PC-9 (cell line): Measurements from ENCODE around the gene IL23R. TPM values are rescaled to one million over a fixed set of nuclear protein-coding genes. Genes with fewer than 3 reads are reported as not detected.

Source experiments
- BruUV-seq: library from RNA; stranded (reverse); fragments of 400-500 nt; replicated peaks from 2 replicates; lab custom pipeline; 2021; lab: Mats Ljungman, UMichigan
- CTCF ChIA-PET: fragments of 300-600 bp; sonication (Branson Sonifier 250); formaldehyde crosslinking; loops from one replicate; lab custom pipeline; 2022; ENCODE audit warnings: antibody characterized with exemption; lab: Charles Lee
- POLR2A ChIA-PET: fragments of 300-600 bp; sonication (Branson Sonifier 250); formaldehyde crosslinking; loops from one replicate; lab custom pipeline; 2022; ENCODE audit warnings: antibody characterized with exemption; ENCODE audit not compliant: unreplicated experiment; lab: Charles Lee
- DNase-seq, 2 experiments: peaks; one replicate each; pipeline versions ENCODE4 v3.0.0 to v3.0.0-alpha.2; 2015 to 2022; ENCODE audit warnings: mixed read lengths in 1 of 2
- H2AFZ ChIP-seq: fragments of 200-600 bp; sonication (generic); 2 replicates; pipeline ENCODE4 v1.8.1; 2017; ENCODE audit warnings: antibody characterized with exemption
- H3F3A ChIP-seq: fragments of 200-600 bp; sonication (generic); 2 replicates; pipeline ENCODE4 v1.8.1; 2017; ENCODE audit warnings: antibody characterized with exemption, mild to moderate bottlenecking, low read depth; ENCODE audit not compliant: insufficient read depth
- H3K27ac ChIP-seq: fragments of 200-600 bp; sonication (generic); 2 replicates; pipeline ENCODE4 v1.6.1; 2016; ENCODE audit warnings: mixed run types
- H3K27me3 ChIP-seq: fragments of 200-600 bp; sonication (generic); 2 replicates; pipeline ENCODE4 v1.6.1; 2016; ENCODE audit warnings: low read depth, mixed run types; ENCODE audit not compliant: insufficient read depth
- H3K36me3 ChIP-seq: fragments of 200-600 bp; sonication (generic); 2 replicates; pipeline ENCODE4 v1.6.1; 2016; ENCODE audit warnings: low read depth, mixed run types
- H3K4me1 ChIP-seq: fragments of 200-600 bp; sonication (generic); replicated peaks from 2 replicates; pipeline ENCODE4 v1.6.1; 2016; ENCODE audit warnings: mixed run types; ENCODE audit not compliant: insufficient read depth
- H3K4me2 ChIP-seq: fragments of 200-600 bp; sonication (generic); 2 replicates; pipeline ENCODE4 v1.6.1; 2017; ENCODE audit warnings: mixed run types
- H3K4me3 ChIP-seq: fragments of 200-600 bp; sonication (generic); 2 replicates; pipeline ENCODE4 v1.6.1; 2016; ENCODE audit warnings: mixed run types
- H3K79me2 ChIP-seq: fragments of 200-600 bp; sonication (generic); 2 replicates; pipeline ENCODE4 v1.6.1; 2017; ENCODE audit warnings: low read depth, mixed run types
- H3K9me2 ChIP-seq: fragments of 200-600 bp; sonication (generic); 2 replicates; pipeline ENCODE4 v1.8.1; 2017; ENCODE audit warnings: mild to moderate bottlenecking; ENCODE audit not compliant: insufficient read depth
- H3K9me3 ChIP-seq: fragments of 200-600 bp; sonication (generic); 2 replicates; pipeline ENCODE4 v1.8.1; 2016; ENCODE audit warnings: low read depth; ENCODE audit not compliant: insufficient read depth
- H4K20me1 ChIP-seq: fragments of 200-600 bp; sonication (generic); 2 replicates; pipeline ENCODE4 v1.8.1; 2017; ENCODE audit not compliant: insufficient read depth
- EZH2 ChIP-seq: fragments of 200-600 bp; sonication (generic); IDR thresholded peaks from 2 replicates; pipeline ENCODE4 v1.8.0; 2017; ENCODE audit warnings: antibody characterized with exemption, low read depth
- intact Hi-C: fragments of 100-400 bp; cut with micrococcal nuclease; formaldehyde crosslinking; loops from one replicate; pipeline ENCODE4 v1.10.0; 2022; ENCODE audit not compliant: unreplicated experiment
- total RNA-seq: library from RNA; stranded (reverse); gene quantifications from 2 replicates; pipeline ENCODE4 v1.2.3, GENCODE V29; 2021
- TF ChIP-seq, protein P1 (sequence below): fragments of 200-600 bp; sonication (generic); conservative IDR thresholded peaks from 2 replicates; pipeline ENCODE4 v1.6.1; 2017; ENCODE audit warnings: mixed run types, antibody characterized with exemption, mild to moderate bottlenecking, moderate library complexity

Gene IL23R
- total RNA-seq, 1 experiment from 2014 or later: not detected

DNA sequence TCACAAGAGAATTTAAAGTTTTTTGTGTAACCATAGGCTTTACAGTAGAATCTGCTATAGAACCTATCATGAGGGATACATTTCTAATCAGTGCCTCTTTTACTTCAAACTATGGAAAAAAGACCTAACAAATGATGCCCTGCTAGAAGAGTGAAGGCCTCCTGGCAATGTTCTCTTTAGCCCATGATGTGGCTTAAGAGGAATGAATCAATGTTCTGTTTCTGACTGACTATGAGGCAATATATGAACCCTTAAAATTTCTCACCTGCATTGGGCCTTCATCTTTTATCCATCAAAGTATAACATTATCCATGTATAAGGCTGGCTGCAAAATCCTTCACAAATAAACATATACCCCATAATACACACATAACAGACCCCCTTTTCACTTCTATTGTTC, 75.8 kb downstream of the IL23R start:
- CTCF ChIA-PET: no interaction called here
- Histone ChIP-seq H2AFZ (no peak overlapping the region), H4K20me1 (no peaks in the 10 kb centered on the region), H3K27me3 (no peaks in the 10 kb centered on the region), H3K79me2 (no peaks in the 10 kb centered on the region), H3K4me1 (no peaks in the 10 kb centered on the region), H3K4me2 (no peak overlapping the region), H3K27ac (no peak overlapping the region), H3K9me3 (no peaks in the 10 kb centered on the region), H3K4me3 (no peak overlapping the region), H3F3A (no peaks in the 10 kb centered on the region), H3K9me2 (no peaks in the 10 kb centered on the region), H3K36me3 (no peaks in the 10 kb centered on the region)
- intact Hi-C loops: no loop called here
- no peak for TF ChIP-seq EZH2
- TF ChIP-seq, protein P1, sequence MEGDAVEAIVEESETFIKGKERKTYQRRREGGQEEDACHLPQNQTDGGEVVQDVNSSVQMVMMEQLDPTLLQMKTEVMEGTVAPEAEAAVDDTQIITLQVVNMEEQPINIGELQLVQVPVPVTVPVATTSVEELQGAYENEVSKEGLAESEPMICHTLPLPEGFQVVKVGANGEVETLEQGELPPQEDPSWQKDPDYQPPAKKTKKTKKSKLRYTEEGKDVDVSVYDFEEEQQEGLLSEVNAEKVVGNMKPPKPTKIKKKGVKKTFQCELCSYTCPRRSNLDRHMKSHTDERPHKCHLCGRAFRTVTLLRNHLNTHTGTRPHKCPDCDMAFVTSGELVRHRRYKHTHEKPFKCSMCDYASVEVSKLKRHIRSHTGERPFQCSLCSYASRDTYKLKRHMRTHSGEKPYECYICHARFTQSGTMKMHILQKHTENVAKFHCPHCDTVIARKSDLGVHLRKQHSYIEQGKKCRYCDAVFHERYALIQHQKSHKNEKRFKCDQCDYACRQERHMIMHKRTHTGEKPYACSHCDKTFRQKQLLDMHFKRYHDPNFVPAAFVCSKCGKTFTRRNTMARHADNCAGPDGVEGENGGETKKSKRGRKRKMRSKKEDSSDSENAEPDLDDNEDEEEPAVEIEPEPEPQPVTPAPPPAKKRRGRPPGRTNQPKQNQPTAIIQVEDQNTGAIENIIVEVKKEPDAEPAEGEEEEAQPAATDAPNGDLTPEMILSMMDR: no peak
- POLR2A ChIA-PET: no interaction called here
- no TSS peak for BruUV-seq
- DNase-seq: no peak

DNA sequence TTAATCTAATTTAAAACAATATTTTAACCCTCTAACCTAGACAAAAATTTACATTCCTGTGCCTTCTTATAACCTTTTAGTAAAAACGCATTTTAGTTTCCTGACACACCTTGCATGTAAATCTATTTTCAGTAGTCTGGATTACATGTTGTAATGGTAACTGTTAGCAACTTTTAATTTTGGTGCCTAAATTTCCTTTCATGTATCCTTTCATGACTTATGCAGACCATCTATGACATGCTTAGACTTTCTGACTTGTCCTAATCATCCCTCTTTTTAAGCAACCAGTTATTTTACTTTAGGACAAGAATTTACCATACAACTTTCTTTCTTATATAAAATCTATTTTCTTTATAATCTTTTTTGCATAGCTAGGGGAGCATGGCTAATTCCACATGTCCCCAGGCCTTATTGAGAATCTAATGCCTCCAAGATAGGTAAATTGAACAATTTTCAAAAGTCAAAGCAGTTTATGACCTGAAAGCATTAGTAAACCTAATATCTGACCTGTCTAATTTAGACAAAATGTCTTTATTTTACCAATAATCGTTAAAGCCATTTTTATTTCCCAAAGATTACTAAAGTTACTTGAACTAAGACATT, 83.9 kb downstream of the IL23R start:
- no TSS peak for BruUV-seq
- peaks cover 21% of the 10 kb centered on the region for H3K9me3 ChIP-seq
- no peaks in the 10 kb centered on the region for H3F3A ChIP-seq
- H3K79me2 ChIP-seq: no peaks in the 10 kb centered on the region
- H3K4me3 ChIP-seq: no peak overlapping the region
- no peak overlapping the region for H2AFZ ChIP-seq
- POLR2A ChIA-PET: no interaction called here
- H3K4me1 ChIP-seq: no peaks in the 10 kb centered on the region
- DNase-seq: no peak
- no peaks in the 10 kb centered on the region for H3K36me3 ChIP-seq
- no peaks in the 10 kb centered on the region for H3K9me2 ChIP-seq
- no peak overlapping the region for H3K4me2 ChIP-seq
- no peaks in the 10 kb centered on the region for H4K20me1 ChIP-seq
- TF ChIP-seq, protein P1: no peak
- no peak for TF ChIP-seq EZH2
- H3K27ac ChIP-seq: no peak overlapping the region
- intact Hi-C loops: no loop called here
- no peaks in the 10 kb centered on the region for H3K27me3 ChIP-seq
- CTCF ChIA-PET: no interaction called here

DNA sequence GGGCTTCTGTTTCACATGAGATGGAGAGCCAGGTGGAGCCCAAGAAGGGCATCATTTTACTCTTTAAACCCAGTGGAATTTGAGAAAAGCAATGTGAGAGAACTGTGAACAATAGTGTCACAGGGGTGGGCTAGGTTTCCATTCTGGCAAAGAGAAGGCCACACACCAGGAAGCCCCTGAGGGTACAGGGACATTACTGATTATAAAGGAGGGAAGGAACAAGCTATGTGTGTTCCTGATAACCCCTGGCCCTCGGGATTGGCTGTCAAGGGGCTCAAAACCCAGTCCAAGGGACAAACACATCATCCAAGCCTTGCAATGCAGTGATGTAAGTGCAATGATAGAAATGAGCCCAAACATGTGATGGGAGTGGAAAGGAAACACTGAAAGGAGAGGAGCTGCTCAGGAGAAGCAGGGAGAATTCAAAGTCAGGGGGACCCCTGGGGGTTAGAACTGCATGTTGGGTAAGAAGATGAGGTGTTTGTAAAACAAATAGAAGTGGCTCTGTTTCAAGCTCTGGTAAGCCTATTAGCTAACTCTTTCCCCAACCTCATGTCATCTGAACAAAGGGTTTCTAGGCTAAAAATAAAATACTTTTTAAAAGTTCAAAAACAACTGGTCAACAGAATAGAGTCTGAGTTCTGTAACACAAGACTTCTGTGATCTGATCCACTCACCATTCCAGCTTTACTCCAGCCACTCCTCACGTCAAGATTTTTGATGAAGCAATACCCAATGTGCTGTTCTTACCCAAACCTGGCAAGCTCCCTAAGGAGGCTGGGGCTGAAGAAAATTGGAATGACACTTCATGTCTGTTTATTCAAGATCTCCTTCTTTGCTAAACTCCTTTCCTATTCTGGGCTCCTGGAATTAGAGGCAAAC, 90.3 kb downstream of the IL23R start:
- intact Hi-C loops: no loop called here
- Histone ChIP-seq H3K9me2 (no peaks in the 10 kb centered on the region), H3K27ac (no peak overlapping the region), H3K4me2 (no peak overlapping the region), H3K36me3 (no peaks in the 10 kb centered on the region), H3K4me1 (no peaks in the 10 kb centered on the region), H3K27me3 (no peaks in the 10 kb centered on the region), H4K20me1 (no peaks in the 10 kb centered on the region), H3K79me2 (no peaks in the 10 kb centered on the region), H3F3A (no peaks in the 10 kb centered on the region), H3K4me3 (no peak overlapping the region), H2AFZ (no peak overlapping the region; the same call in 1 of the 2 replicates), H3K9me3 (no peaks in the 10 kb centered on the region)
- no TSS peak for BruUV-seq
- CTCF ChIA-PET: no interaction called here
- TF ChIP-seq, protein P1: no peak
- TF ChIP-seq EZH2: no peak
- no peak for DNase-seq
- POLR2A ChIA-PET: no interaction called here
